Mesendoderm (in vitro differentiated cells): ENCODE results near the gene IGF2R.

Source experiments
- DNase-seq: peaks from one replicate; pipeline ENCODE4 v3.0.0; 2013
- H2AK5ac ChIP-seq: 2 replicates; pipeline ENCODE4 v1.6.1; 2013; ENCODE audit warnings: low read length, inconsistent platforms
- H2BK120ac ChIP-seq: 2 replicates; pipeline ENCODE4 v1.6.1; 2013; ENCODE audit warnings: low read depth, mild to moderate bottlenecking, low read length, moderate library complexity, mixed read lengths
- H2BK15ac ChIP-seq: replicated peaks from 2 replicates; pipeline ENCODE4 v1.6.1; 2013; ENCODE audit warnings: low read depth, mild to moderate bottlenecking, moderate library complexity
- H2BK5ac ChIP-seq: 2 replicates; pipeline ENCODE4 v1.6.1; 2013; ENCODE audit warnings: low read length, inconsistent platforms
- H3K18ac ChIP-seq: 2 replicates; pipeline ENCODE4 v1.6.1; 2013; ENCODE audit warnings: mild to moderate bottlenecking, low read length, mixed read lengths
- H3K23ac ChIP-seq: one replicate; pipeline ENCODE4 v1.6.1; 2013; ENCODE audit warnings: low read length
- H3K27ac ChIP-seq: 2 replicates; pipeline ENCODE4 v1.5.1; 2013; ENCODE audit warnings: low read depth, mild to moderate bottlenecking, inconsistent platforms, low read length, moderate library complexity
- H3K27me3 ChIP-seq: 2 replicates; pipeline ENCODE4 v1.6.1; 2013; ENCODE audit warnings: low read length, control low read depth, mild to moderate bottlenecking, inconsistent platforms; ENCODE audit not compliant: insufficient read depth, poor library complexity
- H3K36me3 ChIP-seq: 2 replicates; pipeline ENCODE4 v1.6.1; 2013; ENCODE audit warnings: low read length, inconsistent platforms; ENCODE audit not compliant: control insufficient read depth, insufficient read depth
- H3K4ac ChIP-seq: one replicate; pipeline ENCODE4 v1.6.1; 2013; ENCODE audit warnings: low read depth, mild to moderate bottlenecking, low read length, moderate library complexity
- H3K4me1 ChIP-seq: 2 replicates; pipeline ENCODE4 v1.6.1; 2013; ENCODE audit warnings: low read depth, low read length, inconsistent platforms; ENCODE audit not compliant: control insufficient read depth
- H3K4me2 ChIP-seq: 2 replicates; pipeline ENCODE4 v1.6.1; 2013; ENCODE audit warnings: low read length
- H3K4me3 ChIP-seq: 2 replicates; pipeline ENCODE4 v1.5.1; 2013; ENCODE audit warnings: mild to moderate bottlenecking, low read length
- H3K56ac ChIP-seq: one replicate; pipeline ENCODE4 v1.6.1; 2013; ENCODE audit warnings: low read length
- H3K79me1 ChIP-seq: 2 replicates; pipeline ENCODE4 v1.6.1; 2013; ENCODE audit warnings: low read length, inconsistent platforms
- H3K79me2 ChIP-seq: 2 replicates; pipeline ENCODE4 v1.6.1; 2013; ENCODE audit warnings: mild to moderate bottlenecking, low read length; ENCODE audit not compliant: control insufficient read depth, insufficient read depth
- H3K9ac ChIP-seq: 2 replicates; pipeline ENCODE4 v1.6.1; 2013; ENCODE audit warnings: low read length, inconsistent platforms
- H4K5ac ChIP-seq: one replicate; pipeline ENCODE4 v1.6.1; 2013; ENCODE audit warnings: low read length
- H4K8ac ChIP-seq: one replicate; pipeline ENCODE4 v1.6.1; 2013; ENCODE audit warnings: low read depth, mild to moderate bottlenecking, control low read depth, low read length, moderate library complexity
- WGBS: extraction: QIAGEN DNeasy Blood & Tissue Kit; methylation state at CpG from one replicate; pipeline ENCODE4 v1.1.7; 2013; ENCODE audit warnings: low lambda C conversion rate, missing lambda C conversion rate; ENCODE audit not compliant: insufficient coverage; ENCODE audit errors: extremely low coverage; 5-methylcytosine and 5-hydroxymethylcytosine counted together

IGF2R gene

GRCh38 chr6:160005211-160005610 is 36.3 kb downstream of the IGF2R start:
- H4K8ac ChIP-seq: no peak overlapping the region
- no peaks in the 10 kb centered on the region for H3K36me3 ChIP-seq
- H3K79me2 ChIP-seq: peaks cover 23% of the 10 kb centered on the region
- no CpG with 5 or more reads among the region's 31 CpGs for WGBS
- H2BK5ac ChIP-seq: no peak overlapping the region
- no peak overlapping the region for H3K27ac ChIP-seq
- peaks cover 20% of the 10 kb centered on the region for H3K79me1 ChIP-seq
- H3K4me2 ChIP-seq: no peak overlapping the region
- H3K9ac ChIP-seq: no peak overlapping the region
- H3K4me1 ChIP-seq: no peaks in the 10 kb centered on the region
- H2AK5ac ChIP-seq: no peak overlapping the region
- no peak for DNase-seq
- H3K23ac ChIP-seq: no peak overlapping the region
- no peak overlapping the region for H2BK15ac ChIP-seq
- no peak overlapping the region for H3K18ac ChIP-seq
- H4K5ac ChIP-seq: no peak overlapping the region
- no peak overlapping the region for H3K4me3 ChIP-seq
- H2BK120ac ChIP-seq: no peak overlapping the region
- no peaks in the 10 kb centered on the region for H3K27me3 ChIP-seq
- no peak overlapping the region for H3K4ac ChIP-seq
- H3K56ac ChIP-seq: no peak overlapping the region

- Histone ChIP-seq H3K9ac (no peak overlapping the region), H3K36me3 (no peaks in the 10 kb centered on the region), H2BK120ac (no peak overlapping the region), H3K4me3 (no peak overlapping the region), H2BK15ac (no peak overlapping the region), H2AK5ac (no peak overlapping the region), H3K79me2 (peaks cover 23% of the 10 kb centered on the region), H3K56ac (no peak overlapping the region), H3K18ac (no peak overlapping the region), H4K8ac (no peak overlapping the region), H3K27ac (no peak overlapping the region), H3K4ac (no peak overlapping the region), H2BK5ac (no peak overlapping the region), H4K5ac (no peak overlapping the region), H3K23ac (no peak overlapping the region), H3K27me3 (no peaks in the 10 kb centered on the region), H3K4me2 (no peak overlapping the region), H3K4me1 (no peaks in the 10 kb centered on the region), H3K79me1 (peaks cover 20% of the 10 kb centered on the region)
- no peak for DNase-seq
- WGBS: no CpG with 5 or more reads among the region's 57 CpGs
These were observed 37.1 kb downstream of the IGF2R start for GRCh38 chr6:160005861-160006540.

- Histone ChIP-seq H3K18ac (no peak overlapping the region), H3K79me1 (peaks cover 18% of the 10 kb centered on the region), H3K56ac (no peak overlapping the region), H2AK5ac (no peak overlapping the region), H2BK15ac (no peak overlapping the region), H3K23ac (no peak overlapping the region), H4K8ac (no peak overlapping the region), H2BK120ac (no peak overlapping the region), H3K9ac (no peak overlapping the region), H3K4ac (no peak overlapping the region), H3K27ac (no peak overlapping the region), H3K4me1 (no peaks in the 10 kb centered on the region), H4K5ac (no peak overlapping the region), H3K36me3 (peaks cover 1% of the 10 kb centered on the region), H2BK5ac (no peak overlapping the region), H3K4me2 (no peak overlapping the region), H3K4me3 (no peak overlapping the region), H3K79me2 (peaks cover 23% of the 10 kb centered on the region), H3K27me3 (no peaks in the 10 kb centered on the region)
- DNase-seq: no peak
- no CpG with 5 or more reads among the region's 1 CpG for whole genome bisulfite sequencing
These were observed 38.3 kb downstream of the IGF2R start for GRCh38 chr6:160007145-160007544.

DNA sequence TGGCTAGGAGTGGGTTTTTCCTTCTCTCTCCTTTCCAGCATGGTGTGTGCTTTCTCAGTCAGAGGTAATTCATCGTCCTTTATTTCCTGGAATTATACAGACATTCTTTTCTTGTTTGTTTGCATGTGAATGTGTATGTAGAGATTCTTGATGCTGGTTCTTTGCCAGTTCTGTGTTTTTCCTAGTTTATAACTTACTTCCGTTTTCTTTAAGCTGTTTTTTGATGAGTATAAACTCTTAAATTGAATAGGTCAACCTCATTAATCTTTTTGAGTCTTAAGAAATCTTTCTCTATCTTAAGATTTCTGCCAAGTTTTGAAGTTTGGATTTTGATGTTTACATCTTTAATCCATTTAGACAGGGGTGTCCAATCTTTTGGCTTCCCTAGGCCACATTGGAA is 38.7 kb downstream of the IGF2R start:
- Histone ChIP-seq H2AK5ac (no peak overlapping the region), H3K79me1 (peaks cover 18% of the 10 kb centered on the region), H2BK120ac (no peak overlapping the region), H3K79me2 (peaks cover 23% of the 10 kb centered on the region), H2BK15ac (no peak overlapping the region), H3K56ac (no peak overlapping the region), H4K8ac (no peak overlapping the region), H3K4ac (no peak overlapping the region), H3K18ac (no peak overlapping the region), H3K36me3 (peaks cover 1% of the 10 kb centered on the region), H3K23ac (no peak overlapping the region), H3K4me3 (no peak overlapping the region), H3K27me3 (no peaks in the 10 kb centered on the region), H3K4me1 (no peaks in the 10 kb centered on the region), H2BK5ac (no peak overlapping the region), H3K9ac (no peak overlapping the region), H3K4me2 (no peak overlapping the region), H3K27ac (no peak overlapping the region), H4K5ac (no peak overlapping the region)
- WGBS: no CpG with 5 or more reads among the region's 2 CpGs
- no peak for DNase-seq

GRCh38 chr6:160010067-160010466 is 41.2 kb downstream of the IGF2R start:
- Histone ChIP-seq H3K4me1 (no peaks in the 10 kb centered on the region), H3K27ac (no peak overlapping the region), H3K4me3 (no peak overlapping the region), H4K5ac (no peak overlapping the region), H3K79me1 (peaks cover 9% of the 10 kb centered on the region), H2BK5ac (no peak overlapping the region), H3K56ac (no peak overlapping the region), H3K23ac (no peak overlapping the region), H4K8ac (no peak overlapping the region), H3K36me3 (peaks cover 1% of the 10 kb centered on the region), H3K4me2 (no peak overlapping the region), H3K4ac (no peak overlapping the region), H2BK120ac (no peak overlapping the region), H2BK15ac (no peak overlapping the region), H3K27me3 (no peaks in the 10 kb centered on the region), H3K9ac (no peak overlapping the region), H3K18ac (no peak overlapping the region), H3K79me2 (peaks cover 7% of the 10 kb centered on the region), H2AK5ac (no peak overlapping the region)
- WGBS: no CpG with 5 or more reads among the region's 8 CpGs
- no peak for DNase-seq
